K562 (cell line): ENCODE data around the gene LRRC75A.

Source experiments
- FUS ChIP-seq: fragments of 200-400 bp; formaldehyde crosslinking; optimal IDR thresholded peaks from 2 replicates; pipeline ENCODE3; 2017; ENCODE audit warnings: low read depth, low read length
- JUN ChIP-seq, 2 experiments: sonication (generic) in 1 of 2; formaldehyde crosslinking in 1 of 2; IDR thresholded peaks; 2 replicates each; pipeline versions ENCODE4 v1.6.1 to v1.8.0; 2012 to 2022; ENCODE audit warnings: borderline replicate concordance in 2 of 2, mild to moderate bottlenecking in 2 of 2, improper control_type of control experiment in 1 of 2, low read depth in 1 of 2, low read length in 1 of 2, missing genetic modification reagents in 1 of 2
- MAFK ChIP-seq: IDR thresholded peaks from 2 replicates; pipeline ENCODE4 v1.6.1; 2011; ENCODE audit warnings: low read length, improper control_type of control experiment
- POLR2B ChIP-seq: fragments of 450-650 bp; IDR thresholded peaks from 2 replicates; pipeline ENCODE4 v1.6.1; 2018; ENCODE audit warnings: low read depth; ENCODE audit not compliant: partially characterized antibody
- TARDBP ChIP-seq: fragments of 450-650 bp; IDR thresholded peaks from 2 replicates; pipeline ENCODE4 v1.6.1; 2016

GRCh38 chr17:16495561-16495960, 3.6 kb upstream of the LRRC75A start:
- TF ChIP-seq TARDBP = no peak
- no peak for TF ChIP-seq FUS
- TF ChIP-seq JUN (IDR thresholded peaks at IDR 0.05; ENCODE audit: borderline replicate concordance, low read depth, low read length) = no peak
- no peak for TF ChIP-seq JUN (CRISPR knock-in tag; IDR thresholded peaks at IDR 0.05; ENCODE audit: borderline replicate concordance)
- TF ChIP-seq MAFK = no peak
- TF ChIP-seq POLR2B = no peak
